Subcutaneous adipose tissue (tissue), 4 donors: ENCODE measurements around the gene POLR1G. TPM values are rescaled to one million over a fixed set of nuclear protein-coding genes. Genes with fewer than 3 reads are reported as not detected.

Experiments
- total RNA-seq, 4 donors: library from RNA; depleted of rRNA; stranded (reverse); fragments of >200 nt; gene quantifications; one replicate each; pipeline ENCODE4 v1.1.0, GENCODE V29; 2016
- TF ChIP-seq, protein P1 (sequence below): fragments of 450-650 bp; IDR thresholded peaks from one replicate; pipeline ENCODE4 v1.5.1; 2016; ENCODE audit warnings: low read depth, mild to moderate bottlenecking, control low read depth, antibody characterized with exemption, moderate library complexity

POLR1G gene
- total RNA-seq, 4 donors from 2014 or later = 1.1 to 2.9 (median 1.6) TPM

GRCh38 chr19:45408121-45408520 lies 1.7 kb downstream of the POLR1G start:
- TF ChIP-seq, protein P1, sequence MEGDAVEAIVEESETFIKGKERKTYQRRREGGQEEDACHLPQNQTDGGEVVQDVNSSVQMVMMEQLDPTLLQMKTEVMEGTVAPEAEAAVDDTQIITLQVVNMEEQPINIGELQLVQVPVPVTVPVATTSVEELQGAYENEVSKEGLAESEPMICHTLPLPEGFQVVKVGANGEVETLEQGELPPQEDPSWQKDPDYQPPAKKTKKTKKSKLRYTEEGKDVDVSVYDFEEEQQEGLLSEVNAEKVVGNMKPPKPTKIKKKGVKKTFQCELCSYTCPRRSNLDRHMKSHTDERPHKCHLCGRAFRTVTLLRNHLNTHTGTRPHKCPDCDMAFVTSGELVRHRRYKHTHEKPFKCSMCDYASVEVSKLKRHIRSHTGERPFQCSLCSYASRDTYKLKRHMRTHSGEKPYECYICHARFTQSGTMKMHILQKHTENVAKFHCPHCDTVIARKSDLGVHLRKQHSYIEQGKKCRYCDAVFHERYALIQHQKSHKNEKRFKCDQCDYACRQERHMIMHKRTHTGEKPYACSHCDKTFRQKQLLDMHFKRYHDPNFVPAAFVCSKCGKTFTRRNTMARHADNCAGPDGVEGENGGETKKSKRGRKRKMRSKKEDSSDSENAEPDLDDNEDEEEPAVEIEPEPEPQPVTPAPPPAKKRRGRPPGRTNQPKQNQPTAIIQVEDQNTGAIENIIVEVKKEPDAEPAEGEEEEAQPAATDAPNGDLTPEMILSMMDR = no peak

- TF ChIP-seq, protein P1 = no peak
Observed at GRCh38 chr19:45408830-45409556, 2.5 kb downstream of the POLR1G start.

- TF ChIP-seq, protein P1 = no peak
Observed at GRCh38 chr19:45409557-45409920, 3.1 kb downstream of the POLR1G start.

DNA sequence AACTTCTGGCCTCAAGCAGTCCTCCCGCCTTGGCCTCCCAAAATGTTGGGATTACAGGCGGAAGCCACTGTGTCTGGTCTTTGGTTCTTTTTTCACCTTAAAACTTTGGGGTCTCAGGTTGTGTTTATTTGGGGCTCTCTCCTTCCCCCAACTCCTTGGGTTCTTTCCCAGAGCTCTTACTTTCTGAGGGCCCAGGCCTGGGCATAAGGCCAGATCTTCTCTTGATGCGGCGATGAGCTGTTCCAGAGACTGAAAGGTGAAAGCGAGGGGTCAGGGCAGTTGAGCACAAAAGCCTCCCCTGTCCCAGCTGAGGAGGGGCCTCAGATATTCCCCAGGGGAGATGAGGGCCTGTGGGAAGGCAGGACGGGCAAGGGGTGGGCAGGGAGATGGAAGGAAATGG lies 7.1 kb downstream of the POLR1G start:
- TF ChIP-seq, protein P1 = no peak

- TF ChIP-seq, protein P1 = no peak
Observed at GRCh38 chr19:45414468-45414867, 8.0 kb downstream of the POLR1G start.

GRCh38 chr19:45417151-45417550 lies 10.7 kb downstream of the POLR1G start:
- TF ChIP-seq, protein P1 = no peak

- TF ChIP-seq, protein P1 = no peak
Observed at GRCh38 chr19:45418802-45419201, 12.4 kb downstream of the POLR1G start.
